Esophagus muscularis mucosa (tissue), 3 donors: ENCODE data around the gene CHERP.

Source experiments
- CTCF ChIP-seq, 3 experiments: fragments of 200-600 bp in 2 of 3; fragments of 450-650 bp in 1 of 3; sonication (generic) in 2 of 3; IDR thresholded peaks; one replicate each; pipeline ENCODE4 v1.5.1; 2017 to 2019; ENCODE audit warnings: antibody characterized with exemption in 3 of 3, mild to moderate bottlenecking in 2 of 3, moderate library complexity in 1 of 3
- POLR2A ChIP-seq: fragments of 450-650 bp; IDR thresholded peaks from one replicate; pipeline ENCODE4 v1.6.1; 2017; ENCODE audit warnings: antibody characterized with exemption, moderate library complexity, mild to moderate bottlenecking, low read depth
- POLR2AphosphoS5 ChIP-seq, 2 donors: sonication (generic); formaldehyde crosslinking; IDR thresholded peaks; one replicate each; pipeline ENCODE4 v1.6.1; 2017; ENCODE audit warnings: antibody characterized with exemption in 2 of 2

- no peak for TF ChIP-seq CTCF (IDR thresholded peaks at IDR 0.05)
- TF ChIP-seq POLR2A = no peak
- TF ChIP-seq POLR2AphosphoS5 (IDR thresholded peaks at IDR 0.05) = no peak
Observed at GRCh38 chr19:16566702-16567101, 24.5 kb upstream of the CHERP start.
